Measurements from ENCODE around the gene MCOLN2. TPM values are rescaled to one million over a fixed set of nuclear protein-coding genes. Genes with fewer than 3 reads are reported as not detected.

Gene MCOLN2
- total and polyA plus RNA-seq, 4 donors: 0.29 to 0.89 (median 0.57) TPM

- H3K27me3 ChIP-seq (ENCODE audit: control insufficient read depth, insufficient read depth, low read length): no peaks in the 10 kb centered on the region
- H3K4me3 ChIP-seq (ENCODE audit: low read depth, low read length): no peak overlapping the region
- WGBS (ENCODE audit: insufficient coverage): 83% methylated on average over 5 of the region's 5 CpGs
- no peaks in the 10 kb centered on the region for H3K9me3 ChIP-seq (ENCODE audit: control insufficient read depth, insufficient read depth, low read length)
- no peaks in the 10 kb centered on the region for H3K4me1 ChIP-seq (ENCODE audit: control insufficient read depth, insufficient read depth, low read length)
- H3K27ac ChIP-seq (ENCODE audit: low read depth, low read length): no peak overlapping the region
- no peaks in the 10 kb centered on the region for H3K36me3 ChIP-seq (ENCODE audit: control insufficient read depth, insufficient read depth, low read length)
- DNase-seq (ENCODE audit: low read depth in 4 of 6, low spot score in 6 of 6): no peak
These were observed 49.1 kb downstream of the MCOLN2 start for GRCh38 chr1:84947536-84948410.

GRCh38 chr1:84946631-84947030 lies 50.3 kb downstream of the MCOLN2 start:
- no CpG with 5 or more reads among the region's 4 CpGs for WGBS (ENCODE audit: insufficient coverage)
- no peak overlapping the region for H3K27ac ChIP-seq (ENCODE audit: low read depth, low read length)
- no peaks in the 10 kb centered on the region for H3K36me3 ChIP-seq (ENCODE audit: control insufficient read depth, insufficient read depth, low read length)
- no peaks in the 10 kb centered on the region for H3K27me3 ChIP-seq (ENCODE audit: control insufficient read depth, insufficient read depth, low read length)
- H3K4me1 ChIP-seq (ENCODE audit: control insufficient read depth, insufficient read depth, low read length): no peaks in the 10 kb centered on the region
- H3K4me3 ChIP-seq (ENCODE audit: low read depth, low read length): no peak overlapping the region
- no peaks in the 10 kb centered on the region for H3K9me3 ChIP-seq (ENCODE audit: control insufficient read depth, insufficient read depth, low read length)
- DNase-seq (ENCODE audit: low read depth in 4 of 6, low spot score in 6 of 6): no peak

GRCh38 chr1:84944767-84945486 lies 52.0 kb downstream of the MCOLN2 start:
- H3K4me1 ChIP-seq (ENCODE audit: control insufficient read depth, insufficient read depth, low read length): no peaks in the 10 kb centered on the region
- DNase-seq (ENCODE audit: low read depth in 4 of 6, low spot score in 6 of 6): peak; percentile 76 to 97 (median 92)
- H3K27ac ChIP-seq (ENCODE audit: low read depth, low read length): no peak overlapping the region
- peak overlapping the region; percentile 19 for H3K4me3 ChIP-seq (ENCODE audit: low read depth, low read length)
- no peaks in the 10 kb centered on the region for H3K36me3 ChIP-seq (ENCODE audit: control insufficient read depth, insufficient read depth, low read length)
- H3K9me3 ChIP-seq (ENCODE audit: control insufficient read depth, insufficient read depth, low read length): no peaks in the 10 kb centered on the region
- WGBS (ENCODE audit: insufficient coverage): 0% methylated on average over 1 of the region's 6 CpGs
- no peaks in the 10 kb centered on the region for H3K27me3 ChIP-seq (ENCODE audit: control insufficient read depth, insufficient read depth, low read length)

GRCh38 chr1:84941843-84942242 lies 55.1 kb downstream of the MCOLN2 start:
- Histone ChIP-seq H3K9me3 (ENCODE audit: control insufficient read depth, insufficient read depth, low read length) (no peaks in the 10 kb centered on the region), H3K36me3 (ENCODE audit: control insufficient read depth, insufficient read depth, low read length) (no peaks in the 10 kb centered on the region), H3K4me1 (ENCODE audit: control insufficient read depth, insufficient read depth, low read length) (no peaks in the 10 kb centered on the region), H3K27me3 (ENCODE audit: control insufficient read depth, insufficient read depth, low read length) (no peaks in the 10 kb centered on the region), H3K4me3 (ENCODE audit: low read depth, low read length) (no peak overlapping the region), H3K27ac (ENCODE audit: low read depth, low read length) (no peak overlapping the region)
- WGBS (ENCODE audit: insufficient coverage): 100% methylated on average over 1 of the region's 1 CpG
- no peak for DNase-seq (ENCODE audit: low read depth in 4 of 6, low spot score in 6 of 6)

- Histone ChIP-seq H3K27me3 (ENCODE audit: control insufficient read depth, insufficient read depth, low read length) (no peaks in the 10 kb centered on the region), H3K4me3 (ENCODE audit: low read depth, low read length) (no peak overlapping the region), H3K4me1 (ENCODE audit: control insufficient read depth, insufficient read depth, low read length) (no peaks in the 10 kb centered on the region), H3K9me3 (ENCODE audit: control insufficient read depth, insufficient read depth, low read length) (no peaks in the 10 kb centered on the region), H3K27ac (ENCODE audit: low read depth, low read length) (no peak overlapping the region), H3K36me3 (ENCODE audit: control insufficient read depth, insufficient read depth, low read length) (no peaks in the 10 kb centered on the region)
- 87% methylated on average over 4 of the region's 4 CpGs for WGBS (ENCODE audit: insufficient coverage)
- no peak for DNase-seq (ENCODE audit: low read depth in 4 of 6, low spot score in 6 of 6)
These were observed 56.4 kb downstream of the MCOLN2 start for GRCh38 chr1:84940481-84940880.

GRCh38 chr1:84939761-84940160 lies 57.2 kb downstream of the MCOLN2 start:
- no peak overlapping the region for H3K27ac ChIP-seq (ENCODE audit: low read depth, low read length)
- no peak overlapping the region for H3K4me3 ChIP-seq (ENCODE audit: low read depth, low read length)
- no peaks in the 10 kb centered on the region for H3K36me3 ChIP-seq (ENCODE audit: control insufficient read depth, insufficient read depth, low read length)
- H3K9me3 ChIP-seq (ENCODE audit: control insufficient read depth, insufficient read depth, low read length): no peaks in the 10 kb centered on the region
- H3K27me3 ChIP-seq (ENCODE audit: control insufficient read depth, insufficient read depth, low read length): no peaks in the 10 kb centered on the region
- no peaks in the 10 kb centered on the region for H3K4me1 ChIP-seq (ENCODE audit: control insufficient read depth, insufficient read depth, low read length)
- 98% methylated on average over 11 of the region's 11 CpGs for WGBS (ENCODE audit: insufficient coverage)
- no peak for DNase-seq (ENCODE audit: low read depth in 4 of 6, low spot score in 6 of 6)

- Histone ChIP-seq H3K27ac (ENCODE audit: low read depth, low read length) (no peak overlapping the region), H3K4me3 (ENCODE audit: low read depth, low read length) (no peak overlapping the region), H3K27me3 (ENCODE audit: control insufficient read depth, insufficient read depth, low read length) (no peaks in the 10 kb centered on the region), H3K9me3 (ENCODE audit: control insufficient read depth, insufficient read depth, low read length) (no peaks in the 10 kb centered on the region), H3K36me3 (ENCODE audit: control insufficient read depth, insufficient read depth, low read length) (no peaks in the 10 kb centered on the region), H3K4me1 (ENCODE audit: control insufficient read depth, insufficient read depth, low read length) (no peaks in the 10 kb centered on the region)
- no peak for DNase-seq (ENCODE audit: low read depth in 4 of 6, low spot score in 6 of 6)
- 82% methylated on average over 5 of the region's 8 CpGs for WGBS (ENCODE audit: insufficient coverage)
These were observed 57.8 kb downstream of the MCOLN2 start for GRCh38 chr1:84939151-84939550.

- H3K9me3 ChIP-seq (ENCODE audit: control insufficient read depth, insufficient read depth, low read length): no peaks in the 10 kb centered on the region
- H3K27ac ChIP-seq (ENCODE audit: low read depth, low read length): no peak overlapping the region
- no peak overlapping the region for H3K4me3 ChIP-seq (ENCODE audit: low read depth, low read length)
- no peaks in the 10 kb centered on the region for H3K4me1 ChIP-seq (ENCODE audit: control insufficient read depth, insufficient read depth, low read length)
- H3K27me3 ChIP-seq (ENCODE audit: control insufficient read depth, insufficient read depth, low read length): no peaks in the 10 kb centered on the region
- peak; percentile 56 to 96 (median 75) for DNase-seq (ENCODE audit: low read depth in 4 of 6, low spot score in 6 of 6)
- WGBS (ENCODE audit: insufficient coverage): 0% methylated on average over 3 of the region's 5 CpGs
- H3K36me3 ChIP-seq (ENCODE audit: control insufficient read depth, insufficient read depth, low read length): no peaks in the 10 kb centered on the region
These were observed 60.6 kb downstream of the MCOLN2 start for GRCh38 chr1:84936116-84936810.

- no peaks in the 10 kb centered on the region for H3K9me3 ChIP-seq (ENCODE audit: control insufficient read depth, insufficient read depth, low read length)
- no peaks in the 10 kb centered on the region for H3K4me1 ChIP-seq (ENCODE audit: control insufficient read depth, insufficient read depth, low read length)
- no CpG with 5 or more reads among the region's 7 CpGs for WGBS (ENCODE audit: insufficient coverage)
- no peak overlapping the region for H3K27ac ChIP-seq (ENCODE audit: low read depth, low read length)
- H3K27me3 ChIP-seq (ENCODE audit: control insufficient read depth, insufficient read depth, low read length): no peaks in the 10 kb centered on the region
- no peak for DNase-seq (ENCODE audit: low read depth in 4 of 6, low spot score in 6 of 6)
- H3K36me3 ChIP-seq (ENCODE audit: control insufficient read depth, insufficient read depth, low read length): no peaks in the 10 kb centered on the region
- H3K4me3 ChIP-seq (ENCODE audit: low read depth, low read length): no peak overlapping the region
These were observed 63.8 kb downstream of the MCOLN2 start for GRCh38 chr1:84933011-84933611.

All from spinal cord (tissue), 10 donors.